GM18511 (cell line): ENCODE results near the gene ATG10.
"Not testable (repeated sequence)": the region's sequence is repeated elsewhere in the genome, so short reads cannot be mapped to it uniquely, and the experiment has no call there.

ENCODE experiments used
- ATAC-seq: cut with Tn5 transposase; IDR thresholded peaks from one replicate; pipeline ENCODE4 v1.9.1; 2021; ENCODE audit warnings: mild to moderate bottlenecking, moderate library complexity; ENCODE audit not compliant: unreplicated experiment

ATG10 gene

GRCh38 chr5:81980598-81981260 lies 8.9 kb downstream of the ATG10 start:
- no peak for ATAC-seq

DNA sequence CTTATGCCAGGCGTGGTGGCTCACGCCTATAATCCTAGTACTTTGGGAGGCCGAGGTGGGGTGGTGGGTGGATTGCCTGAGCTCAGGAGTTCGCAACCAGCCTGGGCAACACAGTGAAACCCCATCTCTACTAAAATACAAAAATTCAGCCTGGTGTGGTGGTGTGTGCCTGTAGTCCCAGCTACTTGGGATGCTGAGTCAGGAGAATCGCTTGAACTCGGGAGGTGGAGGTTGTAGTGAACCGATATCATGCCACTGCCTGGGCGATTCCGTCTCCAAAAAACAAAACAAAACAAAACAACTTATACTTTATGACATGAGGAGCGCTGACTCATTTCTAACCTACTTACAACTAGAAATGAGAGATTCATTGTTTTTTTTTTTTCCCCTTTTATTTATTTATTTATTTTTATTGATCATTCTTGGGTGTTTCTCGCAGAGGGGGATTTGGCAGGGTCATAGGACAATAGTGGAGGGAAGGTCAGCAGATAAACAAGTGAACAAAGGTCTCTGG lies 10.4 kb downstream of the ATG10 start:
- not testable (repeated sequence) for ATAC-seq

DNA sequence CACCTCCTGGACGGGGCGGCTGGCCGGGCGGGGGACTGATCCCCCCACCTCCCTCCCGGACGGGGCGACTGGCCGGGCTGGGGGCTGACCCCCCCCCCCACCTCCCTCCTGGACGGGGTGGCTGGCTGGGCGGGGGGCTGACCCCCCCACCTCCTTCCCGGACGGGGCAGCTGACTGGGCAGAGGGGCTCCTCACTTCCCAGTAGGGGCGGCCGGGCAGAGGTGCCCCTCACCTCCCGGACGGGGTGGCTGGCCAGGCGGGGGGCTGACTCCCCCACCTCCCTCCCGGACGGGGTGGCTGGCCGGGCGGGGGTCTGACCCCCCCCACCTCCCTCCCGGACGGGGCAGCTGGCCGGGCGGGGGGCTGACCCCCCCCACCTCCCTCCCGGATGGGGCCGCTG lies 11.3 kb downstream of the ATG10 start:
- ATAC-seq: not testable (repeated sequence)

GRCh38 chr5:81983563-81983962 lies 11.7 kb downstream of the ATG10 start:
- not testable (repeated sequence) for ATAC-seq

- ATAC-seq: no peak
Observed at GRCh38 chr5:81986126-81986525, 14.3 kb downstream of the ATG10 start.

- ATAC-seq: no peak
Observed at GRCh38 chr5:81989204-81989603, 17.4 kb downstream of the ATG10 start.

GRCh38 chr5:81994679-81995078 lies 22.9 kb downstream of the ATG10 start:
- ATAC-seq: no peak

DNA sequence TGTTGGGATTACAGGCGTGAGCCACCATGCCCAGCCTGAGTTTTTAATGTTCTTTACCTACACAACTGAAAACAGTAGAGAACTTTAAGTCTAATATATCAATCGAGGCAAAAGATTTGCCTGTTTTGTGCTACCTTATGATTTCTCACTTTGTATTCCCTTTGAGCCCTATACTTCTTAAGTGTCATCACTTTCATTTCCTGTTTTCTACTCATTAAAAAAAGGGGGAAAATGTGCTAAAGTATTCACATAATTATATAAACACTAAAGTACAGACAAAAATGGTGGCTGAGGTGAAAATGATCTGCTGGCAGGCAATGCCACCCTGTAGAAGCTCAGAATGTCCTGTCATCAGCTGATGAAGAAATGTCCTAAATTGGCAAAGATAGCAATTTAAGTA lies 23.6 kb downstream of the ATG10 start:
- no peak for ATAC-seq

DNA sequence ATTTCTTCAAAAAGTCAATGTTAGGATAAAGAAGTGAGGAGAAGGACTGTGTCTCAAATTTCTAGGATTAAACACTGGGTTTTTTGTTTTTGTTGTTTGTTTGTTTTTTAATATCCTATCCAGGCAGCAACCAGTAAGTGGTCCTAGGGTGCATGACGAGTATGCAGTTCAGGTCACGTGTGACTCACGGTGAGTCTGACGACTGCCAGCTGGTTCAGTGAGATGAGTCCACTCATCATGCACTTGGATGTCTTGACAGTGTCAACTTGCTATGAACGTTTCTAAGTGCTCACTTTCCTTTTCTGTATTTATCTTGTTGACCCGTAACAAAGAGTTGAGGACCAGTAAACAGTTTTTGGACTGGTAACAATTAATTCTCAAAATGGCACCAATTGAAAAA lies 32.7 kb downstream of the ATG10 start:
- ATAC-seq: no peak

DNA sequence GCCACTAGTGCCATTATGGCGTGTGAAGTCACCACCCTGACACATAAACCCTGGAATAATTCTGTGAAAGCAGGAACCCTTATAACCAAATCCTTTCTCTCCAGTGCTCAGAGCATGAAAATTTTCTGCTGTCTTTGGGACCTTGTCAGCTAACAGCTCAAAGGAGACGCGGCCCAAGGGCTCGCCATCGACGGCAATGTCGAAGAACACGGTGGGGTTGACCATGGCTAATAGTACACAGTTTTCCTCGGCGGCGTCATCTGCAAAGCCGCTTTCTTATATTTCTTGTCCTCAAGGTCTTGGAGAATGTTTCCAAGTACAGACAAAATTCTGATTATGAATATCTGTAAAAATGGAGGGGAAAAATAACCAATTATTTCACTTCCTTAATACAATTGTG lies 38.0 kb downstream of the ATG10 start:
- ATAC-seq: not testable (repeated sequence)

DNA sequence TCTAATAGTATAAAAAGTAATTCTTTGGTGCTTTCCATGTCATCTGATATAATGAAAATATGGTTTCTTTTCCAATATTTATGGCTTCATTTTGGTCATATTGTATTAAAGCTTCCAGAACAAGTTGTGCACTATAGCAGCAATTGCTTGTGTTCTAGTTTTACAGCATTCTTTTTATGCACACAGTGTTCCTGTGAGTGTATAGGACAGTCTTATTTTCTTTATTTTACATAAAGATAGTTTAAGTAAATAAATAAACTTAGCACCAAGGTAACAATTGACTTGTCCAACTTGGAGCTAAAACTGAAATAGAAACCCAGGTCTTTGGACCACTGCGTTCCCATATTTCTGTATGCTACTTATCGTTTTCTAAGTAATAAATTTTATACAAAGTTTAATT lies 38.9 kb downstream of the ATG10 start:
- ATAC-seq: no peak

DNA sequence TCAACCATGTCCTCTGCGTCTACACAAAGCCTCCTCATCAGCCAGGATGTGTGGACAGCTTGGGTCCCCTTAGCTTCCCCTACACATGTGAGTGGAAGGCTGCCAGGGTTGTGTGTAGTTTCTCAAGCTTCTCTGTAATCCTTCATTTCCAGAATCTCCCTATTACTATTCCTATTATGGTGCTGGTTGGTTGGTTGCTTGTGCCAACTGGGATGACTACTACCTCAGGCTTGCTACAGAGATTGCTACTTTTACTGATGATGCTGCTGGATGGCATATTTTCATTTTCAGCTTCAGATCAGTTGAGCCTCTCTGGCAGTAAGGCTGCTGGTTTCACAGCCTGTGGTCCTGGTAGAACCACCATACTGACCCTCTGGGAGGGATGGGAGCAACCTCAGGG lies 39.9 kb downstream of the ATG10 start:
- no peak for ATAC-seq

DNA sequence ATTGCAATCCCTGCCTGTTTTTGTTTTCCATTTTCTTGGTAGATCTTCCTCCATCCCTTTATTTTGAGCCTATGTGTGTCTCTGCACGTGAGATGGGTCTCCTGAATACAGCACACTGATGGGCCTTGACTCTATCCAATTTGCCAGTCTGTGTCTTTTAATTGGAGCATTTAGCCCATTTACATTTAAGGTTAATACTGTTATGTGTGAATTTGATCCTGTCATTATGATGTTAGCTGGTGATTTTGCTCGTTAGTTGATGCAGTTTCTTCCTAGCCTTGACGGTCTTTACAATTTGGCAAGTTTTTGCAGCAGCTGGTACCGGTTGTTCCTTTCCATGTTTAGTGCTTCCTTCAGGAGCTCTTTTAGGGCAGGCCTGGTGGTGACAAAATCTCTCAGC lies 42.8 kb downstream of the ATG10 start:
- not testable (repeated sequence) for ATAC-seq

DNA sequence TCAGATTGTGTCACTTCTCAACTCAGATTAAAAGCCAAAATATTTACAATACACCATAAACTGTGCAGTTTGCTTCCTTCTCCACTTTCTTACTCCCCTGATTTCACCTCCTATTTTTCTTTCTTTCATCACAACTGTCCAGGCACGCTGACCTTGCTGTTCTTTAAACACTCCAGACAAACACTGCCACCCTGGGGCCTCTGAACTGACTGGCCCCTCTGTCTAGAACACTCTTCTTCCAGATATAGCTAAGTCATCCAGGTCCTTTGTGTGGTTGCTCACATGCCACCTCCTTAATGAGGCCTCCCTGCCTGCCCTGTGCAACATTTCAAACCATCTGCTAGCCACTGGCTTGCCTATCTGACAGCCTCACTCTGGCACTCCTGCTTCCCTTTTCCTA lies 46.6 kb downstream of the ATG10 start:
- ATAC-seq: no peak

DNA sequence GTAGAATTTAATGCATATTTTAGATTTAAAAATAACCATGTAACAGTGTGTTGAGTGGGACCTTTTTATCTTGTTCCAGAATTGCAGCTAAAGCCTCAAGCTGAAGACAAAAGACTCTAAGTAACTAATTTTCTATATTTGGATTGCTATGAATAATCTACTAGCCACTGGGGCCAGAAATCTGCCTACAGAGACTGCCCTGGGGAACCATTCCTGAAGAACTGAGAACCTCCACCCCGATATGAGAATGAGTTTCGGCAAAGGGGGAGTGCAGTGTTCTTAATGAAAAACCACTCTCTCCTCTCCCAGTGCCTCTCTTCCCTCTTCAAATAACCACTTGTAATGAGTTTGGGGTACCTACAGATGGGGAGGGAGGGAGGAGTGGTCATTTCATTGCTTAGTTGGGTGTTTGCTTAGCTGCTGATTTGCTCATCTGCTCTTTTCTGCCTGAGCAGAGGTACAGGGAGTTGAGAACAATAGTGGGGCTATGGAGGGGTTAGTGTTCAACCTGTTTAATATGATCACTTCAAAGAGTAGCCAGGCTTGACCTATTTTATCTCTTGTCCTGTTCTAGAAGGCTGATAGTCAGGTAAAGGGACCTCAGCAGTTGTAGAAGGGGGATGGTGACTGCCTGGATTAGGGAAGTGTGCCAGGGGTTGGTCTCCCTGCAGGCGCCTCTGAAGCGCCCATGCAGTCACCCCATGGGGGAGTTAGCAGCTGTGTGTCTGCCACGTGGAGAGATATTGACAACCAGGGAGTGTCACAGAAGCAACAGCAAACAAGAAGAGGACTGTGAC lies 47.7 kb downstream of the ATG10 start:
- no peak for ATAC-seq

- ATAC-seq: no peak
Observed at GRCh38 chr5:82022499-82022898, 50.7 kb downstream of the ATG10 start.

DNA sequence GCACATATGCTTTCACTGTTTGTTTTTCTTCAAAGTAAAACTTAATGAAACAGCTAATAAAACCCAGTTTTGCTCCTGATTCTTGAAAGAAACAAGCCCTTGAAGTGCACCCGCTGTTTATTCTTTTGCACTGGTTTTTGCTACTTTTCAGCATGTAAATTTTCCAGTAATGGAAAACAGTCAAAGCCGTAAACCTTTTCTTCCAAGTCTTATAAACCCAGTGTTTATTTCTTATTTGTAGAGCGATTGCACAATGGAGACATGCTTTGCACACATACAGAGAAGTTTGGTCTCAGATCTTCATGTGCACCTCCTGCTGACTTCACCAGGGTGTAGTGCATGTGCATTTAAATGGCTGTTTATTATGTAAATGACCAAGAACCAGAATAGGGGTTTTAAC lies 51.8 kb downstream of the ATG10 start:
- ATAC-seq: no peak

DNA sequence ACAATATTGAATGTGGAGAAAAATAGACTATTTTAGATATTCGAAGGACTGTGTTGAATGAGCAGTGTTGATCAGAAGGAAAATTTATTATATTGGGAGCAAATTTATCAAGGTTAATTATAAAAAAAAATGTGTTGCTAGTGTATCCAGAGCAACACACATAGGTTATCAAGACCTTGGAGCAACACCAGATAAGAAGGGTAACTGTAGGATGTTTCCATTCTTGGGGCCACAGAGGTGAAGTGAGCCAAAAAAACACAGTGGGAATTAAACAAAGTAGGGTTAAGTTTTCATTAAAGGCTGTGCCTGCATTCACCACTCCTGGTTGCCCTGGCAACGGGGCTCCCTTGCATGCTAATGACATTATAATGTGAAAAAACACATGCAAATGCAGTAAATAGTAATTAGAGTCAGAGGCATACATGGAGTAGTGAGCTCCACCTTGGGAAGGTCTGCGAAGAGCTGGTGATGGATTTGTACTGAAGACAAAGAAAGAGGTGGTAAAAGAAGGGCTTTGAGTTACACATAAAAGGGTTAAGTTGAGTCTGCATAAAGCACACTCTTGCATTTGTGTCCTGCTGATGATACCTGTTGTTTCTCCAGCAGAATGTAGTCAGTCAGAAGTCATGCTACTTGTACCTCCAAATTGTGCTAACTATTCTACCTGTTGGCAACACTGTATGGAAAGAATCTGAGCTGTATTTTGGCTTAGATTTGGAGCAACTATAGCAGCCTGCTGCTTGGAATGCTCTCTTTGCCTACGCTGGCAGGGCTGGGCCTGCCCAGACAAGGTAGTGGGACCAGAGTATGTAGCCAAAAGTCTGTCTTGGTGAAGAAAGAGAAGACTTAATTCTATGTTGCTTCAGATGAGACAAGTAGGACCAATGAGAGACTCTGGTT lies 59.6 kb downstream of the ATG10 start:
- no peak for ATAC-seq

DNA sequence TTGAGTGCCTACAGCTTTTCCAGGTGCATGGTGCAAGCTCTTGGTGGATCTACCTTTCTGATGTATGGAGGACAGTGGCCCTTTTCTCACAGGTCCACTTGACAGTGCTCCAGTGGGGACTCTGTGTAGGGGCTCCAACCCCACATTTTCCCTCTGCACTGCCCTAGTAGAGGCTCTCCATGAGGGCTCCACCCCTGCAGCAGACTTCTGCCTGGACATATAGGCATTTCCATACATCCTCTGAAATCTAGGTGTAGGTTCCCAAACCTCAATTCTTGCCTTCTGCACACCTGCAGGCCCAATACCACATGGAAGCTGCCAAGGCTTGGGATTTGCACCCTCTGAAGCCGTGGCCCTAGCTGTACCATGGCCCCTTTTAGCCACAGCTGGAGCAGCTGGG lies 71.1 kb downstream of the ATG10 start:
- ATAC-seq: not testable (repeated sequence)

DNA sequence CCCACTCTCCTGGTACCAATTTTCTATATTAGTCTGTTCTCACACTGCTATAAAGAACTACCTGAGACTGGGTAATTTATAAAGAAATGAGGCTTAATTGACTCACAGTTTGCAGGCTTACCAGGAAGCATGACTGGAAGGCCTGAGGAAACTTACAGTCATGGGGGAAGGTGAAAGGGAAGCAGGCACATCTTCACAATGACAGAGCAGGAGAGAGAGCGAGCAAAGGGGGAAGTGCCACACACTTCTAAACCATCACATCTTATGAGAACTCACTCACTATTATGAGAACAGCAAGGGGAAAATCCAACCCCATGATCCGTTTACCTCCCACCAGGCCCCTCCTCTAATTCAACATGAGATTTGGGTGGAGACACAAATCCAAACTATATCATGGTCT lies 72.2 kb downstream of the ATG10 start:
- ATAC-seq: no peak

- ATAC-seq: no peak
Observed at GRCh38 chr5:82045554-82046275, 73.9 kb downstream of the ATG10 start.
